ENCODE measurements around the gene FUNDC1.

Gene FUNDC1

GRCh38 chrX:44507292-44507691 lies 35.4 kb downstream of the FUNDC1 start:
- H3K4me3 ChIP-seq (ENCODE audit: low read depth, low read length), result no peak overlapping the region
- DNase-seq (ENCODE audit: low read depth), result no peak
- TF ChIP-seq CTCF (IDR thresholded peaks at IDR 0.05; ENCODE audit: low read depth, low read length, missing control alignments), result no peak
- in situ Hi-C loops (cut with HindIII; ENCODE audit: low sequenced_read_pairs), result no loop called here

GRCh38 chrX:44506678-44507077 lies 36.0 kb downstream of the FUNDC1 start:
- no peak for TF ChIP-seq CTCF (IDR thresholded peaks at IDR 0.05; ENCODE audit: low read depth, low read length, missing control alignments)
- DNase-seq (ENCODE audit: low read depth), result no peak
- in situ Hi-C loops (cut with HindIII; ENCODE audit: low sequenced_read_pairs), result no loop called here
- no peak overlapping the region for H3K4me3 ChIP-seq (ENCODE audit: low read depth, low read length)

- no peak for DNase-seq (ENCODE audit: low read depth)
- in situ Hi-C loops (cut with HindIII; ENCODE audit: low sequenced_read_pairs), result no loop called here
- TF ChIP-seq CTCF (IDR thresholded peaks at IDR 0.05; ENCODE audit: low read depth, low read length, missing control alignments), result no peak
- no peak overlapping the region for H3K4me3 ChIP-seq (ENCODE audit: low read depth, low read length)
These were observed 39.1 kb downstream of the FUNDC1 start for GRCh38 chrX:44503560-44503959.

GRCh38 chrX:44495091-44495490 lies 47.6 kb downstream of the FUNDC1 start:
- TF ChIP-seq CTCF (IDR thresholded peaks at IDR 0.05; ENCODE audit: low read depth, low read length, missing control alignments), result no peak
- in situ Hi-C loops (cut with HindIII; ENCODE audit: low sequenced_read_pairs), result no loop called here
- no peak for DNase-seq (ENCODE audit: low read depth)
- no peak overlapping the region for H3K4me3 ChIP-seq (ENCODE audit: low read depth, low read length)

- no peak for TF ChIP-seq CTCF (IDR thresholded peaks at IDR 0.05; ENCODE audit: low read depth, low read length, missing control alignments)
- H3K4me3 ChIP-seq (ENCODE audit: low read depth, low read length), result no peak overlapping the region
- DNase-seq (ENCODE audit: low read depth), result no peak
- in situ Hi-C loops (cut with HindIII; ENCODE audit: low sequenced_read_pairs), result no loop called here
These were observed 48.3 kb downstream of the FUNDC1 start for GRCh38 chrX:44494357-44494756.

GRCh38 chrX:44489515-44489914 lies 53.1 kb downstream of the FUNDC1 start:
- DNase-seq (ENCODE audit: low read depth), result no peak
- H3K4me3 ChIP-seq (ENCODE audit: low read depth, low read length), result no peak overlapping the region
- in situ Hi-C loops (cut with HindIII; ENCODE audit: low sequenced_read_pairs), result no loop called here
- TF ChIP-seq CTCF (IDR thresholded peaks at IDR 0.05; ENCODE audit: low read depth, low read length, missing control alignments), result no peak

GRCh38 chrX:44484607-44485146 lies 58.0 kb downstream of the FUNDC1 start:
- no peak for TF ChIP-seq CTCF (IDR thresholded peaks at IDR 0.05; ENCODE audit: low read depth, low read length, missing control alignments)

More at GRCh38 chrX:44484607-44485146, 58.0 kb downstream of the FUNDC1 start:
- in situ Hi-C loops (cut with HindIII; ENCODE audit: low sequenced_read_pairs), result no loop called here
- DNase-seq (ENCODE audit: low read depth), result no peak
- H3K4me3 ChIP-seq (ENCODE audit: low read depth, low read length), result no peak overlapping the region

Measured in astrocyte of the cerebellum (primary cell).